ENCODE results near the gene DLGAP1. TPM values are rescaled to one million over a fixed set of nuclear protein-coding genes. Genes with fewer than 3 reads are reported as not detected.

Gene DLGAP1
- polyA plus RNA-seq, 1 donor from 2014 or later = 4.5 TPM

- no peaks in the 10 kb centered on the region for H4K20me1 ChIP-seq (ENCODE audit: insufficient read depth)
- no peak overlapping the region for H3K27ac ChIP-seq (ENCODE audit: low read length)
- H3K4me2 ChIP-seq (ENCODE audit: low read length) = no peak overlapping the region
- TF ChIP-seq TAF1 (IDR thresholded peaks at IDR 0.05; ENCODE audit: low read depth) = no peak
- no peak for TF ChIP-seq SMC3 (conservative IDR thresholded peaks at IDR 0.05; ENCODE audit: poor library complexity)
- TF ChIP-seq REST (IDR thresholded peaks at IDR 0.05; ENCODE audit: borderline replicate concordance) = no peak
- TF ChIP-seq, protein P1, sequence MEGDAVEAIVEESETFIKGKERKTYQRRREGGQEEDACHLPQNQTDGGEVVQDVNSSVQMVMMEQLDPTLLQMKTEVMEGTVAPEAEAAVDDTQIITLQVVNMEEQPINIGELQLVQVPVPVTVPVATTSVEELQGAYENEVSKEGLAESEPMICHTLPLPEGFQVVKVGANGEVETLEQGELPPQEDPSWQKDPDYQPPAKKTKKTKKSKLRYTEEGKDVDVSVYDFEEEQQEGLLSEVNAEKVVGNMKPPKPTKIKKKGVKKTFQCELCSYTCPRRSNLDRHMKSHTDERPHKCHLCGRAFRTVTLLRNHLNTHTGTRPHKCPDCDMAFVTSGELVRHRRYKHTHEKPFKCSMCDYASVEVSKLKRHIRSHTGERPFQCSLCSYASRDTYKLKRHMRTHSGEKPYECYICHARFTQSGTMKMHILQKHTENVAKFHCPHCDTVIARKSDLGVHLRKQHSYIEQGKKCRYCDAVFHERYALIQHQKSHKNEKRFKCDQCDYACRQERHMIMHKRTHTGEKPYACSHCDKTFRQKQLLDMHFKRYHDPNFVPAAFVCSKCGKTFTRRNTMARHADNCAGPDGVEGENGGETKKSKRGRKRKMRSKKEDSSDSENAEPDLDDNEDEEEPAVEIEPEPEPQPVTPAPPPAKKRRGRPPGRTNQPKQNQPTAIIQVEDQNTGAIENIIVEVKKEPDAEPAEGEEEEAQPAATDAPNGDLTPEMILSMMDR (IDR thresholded peaks at IDR 0.05; ENCODE audit: poor library complexity, severe bottlenecking) = no peak
- TF ChIP-seq MXI1 (conservative IDR thresholded peaks at IDR 0.05; ENCODE audit: poor library complexity, severe bottlenecking) = no peak
- TF ChIP-seq RAD21 (conservative IDR thresholded peaks at IDR 0.05) = no peak
- no peak for TF ChIP-seq EZH2 (IDR thresholded peaks at IDR 0.05; ENCODE audit: borderline replicate concordance, insufficient read depth, low read length, poor library complexity, severe bottlenecking)
- TF ChIP-seq POLR2AphosphoS5 (IDR thresholded peaks at IDR 0.05) = no peak
- TF ChIP-seq EP300 (conservative IDR thresholded peaks at IDR 0.05; ENCODE audit: poor library complexity, severe bottlenecking) = no peak
- no peaks in the 10 kb centered on the region for H3F3A ChIP-seq (ENCODE audit: insufficient read depth, low read length, poor library complexity, severe bottlenecking)
- H3K4me3 ChIP-seq (ENCODE audit: low read length) = no peak overlapping the region
- H3K36me3 ChIP-seq (ENCODE audit: insufficient read depth, low read length) = no peaks in the 10 kb centered on the region
- no peak overlapping the region for H2AFZ ChIP-seq (ENCODE audit: low read depth, low read length)
- H3K9me3 ChIP-seq (ENCODE audit: low read length) = no peaks in the 10 kb centered on the region
- H3K9me2 ChIP-seq (ENCODE audit: insufficient read depth, low read length) = no peaks in the 10 kb centered on the region
- no peak overlapping the region for H3K9ac ChIP-seq (ENCODE audit: low read length)
- no peaks in the 10 kb centered on the region for H3K27me3 ChIP-seq (ENCODE audit: insufficient read depth, low read depth, low read length)
- no peaks in the 10 kb centered on the region for H3K79me2 ChIP-seq (replicated peaks; ENCODE audit: insufficient read depth, low read length)
These were observed 728.7 kb downstream of the DLGAP1 start for GRCh38 chr18:3726238-3726951.

DNA sequence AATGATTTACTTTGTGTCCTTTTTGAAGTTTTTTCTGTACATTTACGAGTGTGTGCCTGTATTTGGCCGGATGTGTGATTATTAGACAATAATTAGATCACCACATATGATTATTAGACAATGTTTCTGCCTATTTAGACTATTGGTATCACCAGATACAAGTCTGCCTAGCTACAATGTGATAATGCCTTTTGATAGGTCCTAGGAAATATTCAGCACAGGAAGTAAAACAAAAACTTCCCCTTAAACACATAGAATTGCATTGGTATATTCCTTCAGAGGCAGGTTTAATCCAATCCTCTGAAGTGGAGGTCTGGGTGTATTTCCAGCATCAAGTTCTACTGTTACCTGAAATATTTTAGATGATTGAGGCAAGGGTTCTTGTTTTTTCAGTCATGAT is 730.0 kb downstream of the DLGAP1 start:
- no peaks in the 10 kb centered on the region for H3K9me3 ChIP-seq (ENCODE audit: low read length)
- no peaks in the 10 kb centered on the region for H4K20me1 ChIP-seq (ENCODE audit: insufficient read depth)
- no peaks in the 10 kb centered on the region for H3K27me3 ChIP-seq (ENCODE audit: insufficient read depth, low read depth, low read length)
- H2AFZ ChIP-seq (ENCODE audit: low read depth, low read length) = no peak overlapping the region
- no peak overlapping the region for H3K9ac ChIP-seq (ENCODE audit: low read length)
- no peak overlapping the region for H3K4me2 ChIP-seq (ENCODE audit: low read length)
- H3K9me2 ChIP-seq (ENCODE audit: insufficient read depth, low read length) = no peaks in the 10 kb centered on the region
- no peaks in the 10 kb centered on the region for H3K36me3 ChIP-seq (ENCODE audit: insufficient read depth, low read length)
- no peaks in the 10 kb centered on the region for H3F3A ChIP-seq (ENCODE audit: insufficient read depth, low read length, poor library complexity, severe bottlenecking)
- H3K4me3 ChIP-seq (ENCODE audit: low read length) = no peak overlapping the region
- TF ChIP-seq REST (IDR thresholded peaks at IDR 0.05; ENCODE audit: borderline replicate concordance) (no peak), POLR2AphosphoS5 (IDR thresholded peaks at IDR 0.05) (no peak), TAF1 (IDR thresholded peaks at IDR 0.05; ENCODE audit: low read depth) (no peak), EP300 (conservative IDR thresholded peaks at IDR 0.05; ENCODE audit: poor library complexity, severe bottlenecking) (no peak), RAD21 (conservative IDR thresholded peaks at IDR 0.05) (no peak), SMC3 (conservative IDR thresholded peaks at IDR 0.05; ENCODE audit: poor library complexity) (no peak), MXI1 (conservative IDR thresholded peaks at IDR 0.05; ENCODE audit: poor library complexity, severe bottlenecking) (no peak), EZH2 (IDR thresholded peaks at IDR 0.05; ENCODE audit: borderline replicate concordance, insufficient read depth, low read length, poor library complexity, severe bottlenecking) (no peak)
- TF ChIP-seq, protein P1 (IDR thresholded peaks at IDR 0.05; ENCODE audit: poor library complexity, severe bottlenecking) = no peak
- H3K79me2 ChIP-seq (replicated peaks; ENCODE audit: insufficient read depth, low read length) = no peaks in the 10 kb centered on the region
- H3K27ac ChIP-seq (ENCODE audit: low read length) = no peak overlapping the region

Measured in neural cell (in vitro differentiated cells).